ENCODE measurements around the gene WDR70. TPM values are rescaled to one million over a fixed set of nuclear protein-coding genes. Genes with fewer than 3 reads are reported as not detected.

WDR70 gene
- total RNA-seq, 1 experiment from 2014 or later = 55.2 TPM

GRCh38 chr5:37738057-37738691 is 359.1 kb downstream of the WDR70 start:
- no peak for TF ChIP-seq CTCF (conservative IDR thresholded peaks at IDR 0.05; ENCODE audit: low read depth, low read length)
- no peak for TF ChIP-seq EZH2 (IDR thresholded peaks at IDR 0.05; ENCODE audit: borderline replicate concordance, low read depth, low read length, poor library complexity, severe bottlenecking)
- H3K27me3 ChIP-seq (replicated peaks; ENCODE audit: insufficient read depth, low read depth, low read length, poor library complexity) = no peaks in the 10 kb centered on the region
- H3K4me3 ChIP-seq (ENCODE audit: low read depth, low read length, poor library complexity, severe bottlenecking) = no peak overlapping the region
- BruUV-seq (replicated peaks) = no TSS peak
- H3K4me1 ChIP-seq (ENCODE audit: insufficient read depth, low read length, poor library complexity, severe bottlenecking) = peaks cover 48% of the 10 kb centered on the region
- peaks cover 15% of the 10 kb centered on the region for H3K36me3 ChIP-seq (ENCODE audit: insufficient read depth, low read length, poor library complexity, severe bottlenecking)
- peak; percentile 86 for DNase-seq (ENCODE audit: low spot score)
- no peaks in the 10 kb centered on the region for H3K9me3 ChIP-seq (ENCODE audit: low read depth, low read length, poor library complexity, severe bottlenecking)
- ChIA-PET POLR2A (ENCODE audit: low non-redundant PET) (interaction anchor here (0.6 kb wide), 1 partner anchor 13 kb away, joined by 3 read pairs; no protein-coding TSS in a partner anchor), CTCF (no interaction called here)
- intact Hi-C loops (cut with micrococcal nuclease; ENCODE audit: unreplicated experiment) = no loop called here
- peak overlapping the region; percentile 6 for H3K27ac ChIP-seq (ENCODE audit: low read depth, low read length, poor library complexity, severe bottlenecking)

- no peak for DNase-seq (ENCODE audit: low spot score)
- ChIA-PET CTCF (no interaction called here), POLR2A (ENCODE audit: low non-redundant PET) (no interaction called here)
- peaks cover 15% of the 10 kb centered on the region for H3K36me3 ChIP-seq (ENCODE audit: insufficient read depth, low read length, poor library complexity, severe bottlenecking)
- no peaks in the 10 kb centered on the region for H3K9me3 ChIP-seq (ENCODE audit: low read depth, low read length, poor library complexity, severe bottlenecking)
- H3K27me3 ChIP-seq (replicated peaks; ENCODE audit: insufficient read depth, low read depth, low read length, poor library complexity) = no peaks in the 10 kb centered on the region
- peak overlapping the region; percentile 4 for H3K27ac ChIP-seq (ENCODE audit: low read depth, low read length, poor library complexity, severe bottlenecking)
- intact Hi-C loops (cut with micrococcal nuclease; ENCODE audit: unreplicated experiment) = no loop called here
- H3K4me1 ChIP-seq (ENCODE audit: insufficient read depth, low read length, poor library complexity, severe bottlenecking) = peaks cover 48% of the 10 kb centered on the region
- TF ChIP-seq CTCF (conservative IDR thresholded peaks at IDR 0.05; ENCODE audit: low read depth, low read length) = no peak
- no peak for TF ChIP-seq EZH2 (IDR thresholded peaks at IDR 0.05; ENCODE audit: borderline replicate concordance, low read depth, low read length, poor library complexity, severe bottlenecking)
- BruUV-seq (replicated peaks) = no TSS peak
- H3K4me3 ChIP-seq (ENCODE audit: low read depth, low read length, poor library complexity, severe bottlenecking) = no peak overlapping the region
Measured at GRCh38 chr5:37738865-37739488, 359.9 kb downstream of the WDR70 start.

- CTCF ChIA-PET = no interaction called here
- POLR2A ChIA-PET (ENCODE audit: low non-redundant PET) = no interaction called here
- intact Hi-C loops (cut with micrococcal nuclease; ENCODE audit: unreplicated experiment) = no loop called here
Measured at GRCh38 chr5:37739817-37740261, 360.7 kb downstream of the WDR70 start.

More at GRCh38 chr5:37739817-37740261, 360.7 kb downstream of the WDR70 start:
- no peak for DNase-seq (ENCODE audit: low spot score)
- TF ChIP-seq EZH2 (IDR thresholded peaks at IDR 0.05; ENCODE audit: borderline replicate concordance, low read depth, low read length, poor library complexity, severe bottlenecking) (no peak), CTCF (conservative IDR thresholded peaks at IDR 0.05; ENCODE audit: low read depth, low read length) (no peak)
- BruUV-seq (replicated peaks) = no TSS peak
- Histone ChIP-seq H3K9me3 (ENCODE audit: low read depth, low read length, poor library complexity, severe bottlenecking) (no peaks in the 10 kb centered on the region), H3K4me3 (ENCODE audit: low read depth, low read length, poor library complexity, severe bottlenecking) (no peak overlapping the region), H3K27ac (ENCODE audit: low read depth, low read length, poor library complexity, severe bottlenecking) (no peak overlapping the region), H3K27me3 (replicated peaks; ENCODE audit: insufficient read depth, low read depth, low read length, poor library complexity) (no peaks in the 10 kb centered on the region), H3K4me1 (ENCODE audit: insufficient read depth, low read length, poor library complexity, severe bottlenecking) (peaks cover 48% of the 10 kb centered on the region), H3K36me3 (ENCODE audit: insufficient read depth, low read length, poor library complexity, severe bottlenecking) (peaks cover 20% of the 10 kb centered on the region)
